A549 treated with RU486 at 1 μM for 4 hours (cell line): Measurements from ENCODE around the gene RNF148. TPM values are rescaled to one million over a fixed set of nuclear protein-coding genes. Genes with fewer than 3 reads are reported as not detected.

ENCODE experiments used
- total RNA-seq: library from RNA; stranded (reverse); fragments of 200-300 nt; extraction: Qiagen RNA extraction; gene quantifications from 5 replicates; pipeline ENCODE4 v1.2.3, GENCODE V29; 2022; ENCODE audit warnings: low read depth

Gene RNF148
- total RNA-seq, result not detected in 5 replicates

GRCh38 chr7:122702872-122703510 lies at the start of gene RNF148:
RNF148 (minus strand) TSS chr7:122702922; CDS start chr7:122702750, 172 bp downstream.

GRCh38 chr7:122699017-122699416 lies 3.7 kb downstream of the RNF148 start, which contains the start of gene RNF133:
RNF133 (minus strand) TSS chr7:122699117; CDS start chr7:122698918, 199 bp downstream.

Other genes starting within 250 kb of the RNF148 start
- not detected in 5 replicates for gene RNF133, start 3.8 kb downstream of the RNF148 start, total RNA-seq
- 0.05 to 0.08 TPM in 2 of 5 replicates, not detected in the others for gene CADPS2, start 183.5 kb upstream of the RNF148 start, total RNA-seq